ENCODE results near the gene PALLD. TPM values are rescaled to one million over a fixed set of nuclear protein-coding genes. Genes with fewer than 3 reads are reported as not detected.

PALLD gene
- total RNA-seq, 1 experiment from 2014 or later, result 18.3 TPM

GRCh38 chr4:168528131-168528949 lies 31.5 kb downstream of the PALLD start:
- no peak overlapping the region for H3K23ac ChIP-seq (ENCODE audit: insufficient read length, low read depth, low read length)
- no peak overlapping the region for H3K56ac ChIP-seq (ENCODE audit: insufficient read length, low read depth, low read length)
- H4K20me1 ChIP-seq (ENCODE audit: control insufficient read depth, insufficient read depth, insufficient read length), result no peaks in the 10 kb centered on the region
- H3K4me1 ChIP-seq (ENCODE audit: insufficient read depth, low read length), result no peaks in the 10 kb centered on the region
- H3K18ac ChIP-seq (ENCODE audit: insufficient read length, low read depth, low read length), result no peak overlapping the region
- H2BK15ac ChIP-seq (ENCODE audit: low read depth, low read length), result no peak overlapping the region
- H4K8ac ChIP-seq (replicated peaks; ENCODE audit: insufficient read length, low read depth, low read length), result no peak overlapping the region
- Mint-ChIP-seq H3K27me3 (ENCODE audit: low read depth) (no peaks in the 10 kb centered on the region), H3K36me3 (ENCODE audit: insufficient read depth in 1 of 3, low read depth in 3 of 3) (no peaks in the 10 kb centered on the region), H3K9me3 (no peaks in the 10 kb centered on the region), H3K4me1 (no peaks in the 10 kb centered on the region), H3K4me3 (no peak overlapping the region), H3K27ac (no peak overlapping the region; a peak in 1 of 7 replicates)
- H3K79me1 ChIP-seq (ENCODE audit: insufficient read depth, low read depth, low read length, poor library complexity, severe bottlenecking), result no peaks in the 10 kb centered on the region
- no peak overlapping the region for H2AK5ac ChIP-seq (ENCODE audit: insufficient read length, low read length)
- no peak overlapping the region for H2BK120ac ChIP-seq (ENCODE audit: low read depth, low read length, poor library complexity, severe bottlenecking)
- no peak overlapping the region for H3K4ac ChIP-seq (ENCODE audit: low read depth, low read length)
- H3K14ac ChIP-seq (ENCODE audit: insufficient read depth, low read length), result no peak overlapping the region
- no peak overlapping the region for H2BK5ac ChIP-seq (ENCODE audit: insufficient read length, low read length)
- H3K27ac ChIP-seq (ENCODE audit: insufficient read length, low read depth, low read length), result no peak overlapping the region
- no peaks in the 10 kb centered on the region for H3K79me2 ChIP-seq (ENCODE audit: insufficient read depth, low read length)
- H3T11ph ChIP-seq (ENCODE audit: low read length), result no peak overlapping the region
- H4K91ac ChIP-seq (ENCODE audit: insufficient read length, low read depth, low read length), result no peak overlapping the region
- WGBS (ENCODE audit: extremely low coverage, insufficient read length, low lambda C conversion rate), result no CpG with 5 or more reads among the region's 8 CpGs
- H4K5ac ChIP-seq (ENCODE audit: insufficient read length, low read depth, low read length), result no peak overlapping the region
- TF ChIP-seq, protein P1, sequence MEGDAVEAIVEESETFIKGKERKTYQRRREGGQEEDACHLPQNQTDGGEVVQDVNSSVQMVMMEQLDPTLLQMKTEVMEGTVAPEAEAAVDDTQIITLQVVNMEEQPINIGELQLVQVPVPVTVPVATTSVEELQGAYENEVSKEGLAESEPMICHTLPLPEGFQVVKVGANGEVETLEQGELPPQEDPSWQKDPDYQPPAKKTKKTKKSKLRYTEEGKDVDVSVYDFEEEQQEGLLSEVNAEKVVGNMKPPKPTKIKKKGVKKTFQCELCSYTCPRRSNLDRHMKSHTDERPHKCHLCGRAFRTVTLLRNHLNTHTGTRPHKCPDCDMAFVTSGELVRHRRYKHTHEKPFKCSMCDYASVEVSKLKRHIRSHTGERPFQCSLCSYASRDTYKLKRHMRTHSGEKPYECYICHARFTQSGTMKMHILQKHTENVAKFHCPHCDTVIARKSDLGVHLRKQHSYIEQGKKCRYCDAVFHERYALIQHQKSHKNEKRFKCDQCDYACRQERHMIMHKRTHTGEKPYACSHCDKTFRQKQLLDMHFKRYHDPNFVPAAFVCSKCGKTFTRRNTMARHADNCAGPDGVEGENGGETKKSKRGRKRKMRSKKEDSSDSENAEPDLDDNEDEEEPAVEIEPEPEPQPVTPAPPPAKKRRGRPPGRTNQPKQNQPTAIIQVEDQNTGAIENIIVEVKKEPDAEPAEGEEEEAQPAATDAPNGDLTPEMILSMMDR (conservative IDR thresholded peaks at IDR 0.05), result no peak
- H3K4me2 ChIP-seq (ENCODE audit: insufficient read depth, insufficient read length, low read length), result no peak overlapping the region
- no peak overlapping the region for H2BK12ac ChIP-seq (ENCODE audit: insufficient read length, low read depth, low read length)
- no peaks in the 10 kb centered on the region for H3K27me3 ChIP-seq (ENCODE audit: insufficient read depth, low read length)
- H2BK20ac ChIP-seq (ENCODE audit: low read depth, low read length, poor library complexity, severe bottlenecking), result no peak overlapping the region
- no peak overlapping the region for H3K9ac ChIP-seq (ENCODE audit: extremely low read depth, insufficient read length, low read length)
- DNase-seq, result no peak
- H3K9me3 ChIP-seq (ENCODE audit: control insufficient read depth, low read depth, low read length), result no peaks in the 10 kb centered on the region
- H3K23me2 ChIP-seq (ENCODE audit: insufficient read length, low read depth, low read length, poor library complexity, severe bottlenecking), result no peaks in the 10 kb centered on the region
- no peak overlapping the region for H2AFZ ChIP-seq (ENCODE audit: low read length)

Measured in H9 (cell line).